Uterus (tissue), 2 donors: ENCODE measurements around the gene TMEM30A.

Experiments used
- POLR2A ChIP-seq, 2 donors: fragments of 450-650 bp; IDR thresholded peaks; one replicate each; pipeline ENCODE4 v1.6.1; 2016; ENCODE audit warnings: antibody characterized with exemption in 2 of 2, mild to moderate bottlenecking in 1 of 2, moderate library complexity in 1 of 2
- TF ChIP-seq, protein P1 (sequence below), 4 experiments: fragments of 200-600 bp in 2 of 4; fragments of 450-650 bp in 2 of 4; sonication (generic) in 2 of 4; IDR thresholded peaks; one replicate each; pipeline ENCODE4 v1.5.1; 2016 to 2019; ENCODE audit warnings: antibody characterized with exemption in 4 of 4, mild to moderate bottlenecking in 2 of 4, moderate library complexity in 1 of 4

GRCh38 chr6:75261299-75261698 is 23.3 kb downstream of the TMEM30A start:
- TF ChIP-seq, protein P1, sequence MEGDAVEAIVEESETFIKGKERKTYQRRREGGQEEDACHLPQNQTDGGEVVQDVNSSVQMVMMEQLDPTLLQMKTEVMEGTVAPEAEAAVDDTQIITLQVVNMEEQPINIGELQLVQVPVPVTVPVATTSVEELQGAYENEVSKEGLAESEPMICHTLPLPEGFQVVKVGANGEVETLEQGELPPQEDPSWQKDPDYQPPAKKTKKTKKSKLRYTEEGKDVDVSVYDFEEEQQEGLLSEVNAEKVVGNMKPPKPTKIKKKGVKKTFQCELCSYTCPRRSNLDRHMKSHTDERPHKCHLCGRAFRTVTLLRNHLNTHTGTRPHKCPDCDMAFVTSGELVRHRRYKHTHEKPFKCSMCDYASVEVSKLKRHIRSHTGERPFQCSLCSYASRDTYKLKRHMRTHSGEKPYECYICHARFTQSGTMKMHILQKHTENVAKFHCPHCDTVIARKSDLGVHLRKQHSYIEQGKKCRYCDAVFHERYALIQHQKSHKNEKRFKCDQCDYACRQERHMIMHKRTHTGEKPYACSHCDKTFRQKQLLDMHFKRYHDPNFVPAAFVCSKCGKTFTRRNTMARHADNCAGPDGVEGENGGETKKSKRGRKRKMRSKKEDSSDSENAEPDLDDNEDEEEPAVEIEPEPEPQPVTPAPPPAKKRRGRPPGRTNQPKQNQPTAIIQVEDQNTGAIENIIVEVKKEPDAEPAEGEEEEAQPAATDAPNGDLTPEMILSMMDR (IDR thresholded peaks at IDR 0.05) = no peak
- TF ChIP-seq POLR2A (IDR thresholded peaks at IDR 0.05) = no peak
